AG10803 (cell line): Measurements from ENCODE around the gene HSD11B1.
A peak's percentile ranks its signal among the peaks of the same experiment; 100 is the strongest.

Experiments used
- DNase-seq: peaks from one replicate; pipeline ENCODE4 v3.0.0; 2010; ENCODE audit warnings: low read depth
- H3K4me3 ChIP-seq: 2 replicates; pipeline ENCODE4 v1.5.1; 2011; ENCODE audit warnings: mild to moderate bottlenecking, low read length, control low read depth
- TF ChIP-seq, protein P1 (sequence below): conservative IDR thresholded peaks from 2 replicates; pipeline ENCODE4 v1.5.1; 2011; ENCODE audit warnings: mild to moderate bottlenecking, low read length, control low read depth, inconsistent platforms

The HSD11B1 gene

DNA sequence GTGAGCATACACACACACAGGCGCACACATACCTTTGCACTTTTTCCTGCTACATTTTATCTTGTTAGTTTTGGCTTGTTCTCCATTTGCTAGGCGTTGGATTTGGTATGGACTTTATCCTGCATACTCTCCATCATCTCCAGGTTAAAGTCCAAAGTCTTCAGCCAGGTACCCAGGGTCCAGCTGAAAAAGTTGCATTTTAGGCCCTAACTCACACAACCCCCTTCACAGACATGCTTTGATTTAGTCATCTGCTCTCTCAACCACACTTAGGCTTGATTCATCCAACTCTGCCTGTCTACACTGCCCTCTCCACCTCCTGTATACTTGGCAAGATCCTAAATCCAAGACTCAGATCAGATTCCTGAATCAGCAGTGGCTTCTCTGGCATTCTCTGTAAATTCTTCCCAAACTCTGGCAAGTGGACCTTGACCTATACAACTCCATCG is 41.7 kb upstream of the HSD11B1 start:
- H3K4me3 ChIP-seq = no peak overlapping the region
- DNase-seq = no peak
- TF ChIP-seq, protein P1, sequence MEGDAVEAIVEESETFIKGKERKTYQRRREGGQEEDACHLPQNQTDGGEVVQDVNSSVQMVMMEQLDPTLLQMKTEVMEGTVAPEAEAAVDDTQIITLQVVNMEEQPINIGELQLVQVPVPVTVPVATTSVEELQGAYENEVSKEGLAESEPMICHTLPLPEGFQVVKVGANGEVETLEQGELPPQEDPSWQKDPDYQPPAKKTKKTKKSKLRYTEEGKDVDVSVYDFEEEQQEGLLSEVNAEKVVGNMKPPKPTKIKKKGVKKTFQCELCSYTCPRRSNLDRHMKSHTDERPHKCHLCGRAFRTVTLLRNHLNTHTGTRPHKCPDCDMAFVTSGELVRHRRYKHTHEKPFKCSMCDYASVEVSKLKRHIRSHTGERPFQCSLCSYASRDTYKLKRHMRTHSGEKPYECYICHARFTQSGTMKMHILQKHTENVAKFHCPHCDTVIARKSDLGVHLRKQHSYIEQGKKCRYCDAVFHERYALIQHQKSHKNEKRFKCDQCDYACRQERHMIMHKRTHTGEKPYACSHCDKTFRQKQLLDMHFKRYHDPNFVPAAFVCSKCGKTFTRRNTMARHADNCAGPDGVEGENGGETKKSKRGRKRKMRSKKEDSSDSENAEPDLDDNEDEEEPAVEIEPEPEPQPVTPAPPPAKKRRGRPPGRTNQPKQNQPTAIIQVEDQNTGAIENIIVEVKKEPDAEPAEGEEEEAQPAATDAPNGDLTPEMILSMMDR = no peak

DNA sequence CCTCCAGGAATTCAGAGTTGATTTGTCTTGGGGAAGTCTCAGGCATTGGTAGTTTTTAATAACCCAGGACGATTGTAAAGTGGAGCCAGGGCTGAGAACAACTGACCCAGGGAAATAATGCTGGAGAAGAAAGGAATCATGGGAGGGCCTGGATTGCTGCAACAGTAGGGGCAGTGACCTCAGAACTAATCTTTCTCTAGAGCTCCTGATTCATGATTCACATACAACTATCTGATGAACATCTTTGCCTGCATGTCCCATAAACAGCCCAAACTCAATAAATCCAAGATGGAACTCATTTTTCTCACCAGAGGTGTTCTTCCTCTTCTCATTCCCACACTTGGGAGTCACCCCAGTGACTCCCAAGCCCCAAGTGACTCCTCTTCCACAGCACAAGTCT is 37.5 kb upstream of the HSD11B1 start:
- no peak overlapping the region for H3K4me3 ChIP-seq
- DNase-seq = no peak
- TF ChIP-seq, protein P1 = no peak

DNA sequence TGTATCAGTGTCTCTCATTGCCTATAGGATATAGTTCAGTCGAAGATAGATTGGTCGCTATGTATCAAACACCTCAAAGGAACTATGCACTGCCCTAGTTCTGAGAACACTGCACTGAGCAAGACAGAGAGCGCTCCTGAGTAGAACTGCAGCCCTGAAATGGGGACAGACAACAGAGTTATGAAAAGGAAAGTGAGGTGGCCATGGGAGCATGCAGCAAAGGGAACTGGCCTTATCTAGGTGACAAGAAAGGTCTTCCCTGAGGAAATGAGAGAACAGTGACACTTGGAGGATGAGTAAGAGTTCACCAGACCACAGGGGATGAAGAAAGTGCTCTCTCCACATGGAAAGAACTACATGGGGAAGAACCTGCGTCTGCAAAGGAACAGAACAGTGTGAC is 36.9 kb upstream of the HSD11B1 start:
- no peak overlapping the region for H3K4me3 ChIP-seq
- no peak for DNase-seq
- TF ChIP-seq, protein P1 = no peak

DNA sequence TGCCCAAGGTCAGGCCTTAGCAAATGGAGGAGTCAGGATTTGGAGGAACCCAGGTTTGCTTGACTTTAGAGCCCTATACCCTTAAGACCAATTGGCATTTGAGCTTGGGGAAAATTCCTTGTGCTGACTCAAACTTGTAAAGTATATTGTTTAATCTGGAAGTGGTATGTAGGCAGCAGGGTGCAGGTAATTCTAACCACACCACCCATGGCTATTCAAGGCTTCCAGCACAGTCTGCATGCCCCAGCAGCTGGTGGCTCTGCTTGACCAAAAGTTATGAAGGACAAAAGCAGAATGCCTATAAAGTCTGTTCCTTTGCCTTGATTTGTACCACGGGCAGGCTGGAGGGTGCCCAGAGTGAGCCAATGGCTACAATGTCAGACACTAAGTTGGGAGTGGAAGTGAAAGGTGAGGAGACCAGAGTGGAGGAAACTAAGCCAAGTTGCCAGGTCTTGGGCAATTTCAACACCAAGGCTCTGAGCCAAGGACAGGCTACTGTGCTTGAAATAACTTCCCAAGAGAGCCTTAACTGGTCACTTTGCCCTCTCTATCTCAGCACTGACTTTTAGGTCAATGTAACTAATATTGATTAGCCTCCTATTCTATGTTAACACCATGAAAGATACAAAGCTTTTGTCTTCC is 34.1 kb upstream of the HSD11B1 start:
- TF ChIP-seq, protein P1 = no peak
- no peak overlapping the region for H3K4me3 ChIP-seq
- DNase-seq = no peak

DNA sequence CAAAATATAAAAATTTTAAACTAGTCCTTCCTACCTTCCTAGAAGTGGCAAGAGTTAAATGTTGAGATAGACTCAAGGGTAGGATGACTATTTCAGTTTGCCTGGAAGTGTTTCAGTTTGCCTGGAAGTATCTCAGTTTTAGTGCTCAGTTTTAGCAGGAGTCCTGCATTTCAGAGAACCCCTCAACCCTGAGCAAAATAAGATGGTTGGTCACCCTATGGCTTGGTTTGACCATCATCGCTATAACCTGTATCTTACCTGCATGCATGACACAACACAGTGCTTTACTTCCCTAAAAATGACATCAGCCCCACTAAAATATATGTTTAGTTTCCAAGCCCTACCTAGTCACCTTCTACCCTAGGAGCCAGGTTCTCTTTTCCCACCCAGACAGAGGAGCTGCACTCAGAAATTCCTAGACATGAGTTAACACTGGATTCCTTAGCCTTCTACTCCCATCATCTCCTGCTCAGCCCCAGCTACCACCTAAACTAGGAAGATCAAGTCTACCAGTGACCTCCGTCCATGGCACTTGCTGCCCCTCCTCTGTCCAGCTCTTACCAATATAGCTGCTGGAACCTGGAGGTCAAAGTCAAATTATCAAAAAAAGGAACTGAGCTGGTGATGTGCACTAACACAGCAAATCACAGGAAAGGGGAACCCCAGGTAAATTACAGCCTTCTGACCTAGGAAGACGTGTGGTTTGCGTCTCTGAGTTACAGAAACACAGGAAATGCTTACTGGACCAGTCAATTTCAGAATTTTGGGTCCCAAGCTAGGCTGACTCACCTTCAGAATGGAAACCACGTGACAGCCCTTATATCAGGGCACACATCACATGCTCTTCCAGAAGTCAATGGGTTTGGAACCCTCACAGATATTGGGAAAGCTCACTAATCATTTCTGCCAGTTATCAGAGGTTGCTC is 31.7 kb upstream of the HSD11B1 start:
- H3K4me3 ChIP-seq = no peak overlapping the region
- TF ChIP-seq, protein P1 = no peak
- DNase-seq = peak; percentile 39

DNA sequence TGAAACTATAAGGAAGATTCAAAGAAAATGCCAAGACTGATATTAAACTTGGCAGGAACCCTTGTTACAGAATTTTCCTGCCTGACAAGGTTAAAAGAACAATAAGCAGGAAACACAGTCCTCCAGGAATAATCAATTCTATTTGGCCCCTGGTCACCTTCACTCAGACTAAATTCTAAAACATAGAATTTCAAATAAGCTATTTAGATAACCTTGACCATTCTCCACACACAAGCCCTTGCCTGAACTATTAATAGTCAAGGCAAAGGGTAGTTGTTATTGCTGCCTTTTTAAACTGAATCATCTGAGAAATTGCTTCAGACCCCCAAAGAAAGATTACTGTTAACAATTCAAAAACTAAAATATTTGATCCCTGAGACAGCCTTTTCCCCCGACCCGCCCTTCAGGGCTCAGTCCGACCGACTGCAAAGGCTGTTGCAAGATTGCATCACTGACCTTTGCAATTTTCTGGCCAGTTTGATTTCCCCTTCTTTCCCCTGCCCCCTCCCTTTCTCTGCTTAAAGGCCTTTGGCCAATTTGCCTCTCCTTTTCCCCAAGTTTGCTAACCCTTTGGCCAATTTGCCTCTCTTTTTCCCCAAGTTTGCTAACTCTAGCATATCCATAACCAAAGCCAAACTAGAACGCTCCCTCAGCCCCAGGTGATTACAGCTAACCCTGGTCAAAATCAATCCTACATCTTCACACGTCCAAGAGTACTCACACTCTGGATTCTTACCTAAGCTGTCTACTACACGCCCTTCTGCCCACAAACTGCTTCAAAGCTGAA is 30.8 kb upstream of the HSD11B1 start:
- no peak overlapping the region for H3K4me3 ChIP-seq
- peak; percentile 35 for DNase-seq
- TF ChIP-seq, protein P1 = no peak
